ENCODE results near the gene WDR91.

- TF ChIP-seq, protein P1, sequence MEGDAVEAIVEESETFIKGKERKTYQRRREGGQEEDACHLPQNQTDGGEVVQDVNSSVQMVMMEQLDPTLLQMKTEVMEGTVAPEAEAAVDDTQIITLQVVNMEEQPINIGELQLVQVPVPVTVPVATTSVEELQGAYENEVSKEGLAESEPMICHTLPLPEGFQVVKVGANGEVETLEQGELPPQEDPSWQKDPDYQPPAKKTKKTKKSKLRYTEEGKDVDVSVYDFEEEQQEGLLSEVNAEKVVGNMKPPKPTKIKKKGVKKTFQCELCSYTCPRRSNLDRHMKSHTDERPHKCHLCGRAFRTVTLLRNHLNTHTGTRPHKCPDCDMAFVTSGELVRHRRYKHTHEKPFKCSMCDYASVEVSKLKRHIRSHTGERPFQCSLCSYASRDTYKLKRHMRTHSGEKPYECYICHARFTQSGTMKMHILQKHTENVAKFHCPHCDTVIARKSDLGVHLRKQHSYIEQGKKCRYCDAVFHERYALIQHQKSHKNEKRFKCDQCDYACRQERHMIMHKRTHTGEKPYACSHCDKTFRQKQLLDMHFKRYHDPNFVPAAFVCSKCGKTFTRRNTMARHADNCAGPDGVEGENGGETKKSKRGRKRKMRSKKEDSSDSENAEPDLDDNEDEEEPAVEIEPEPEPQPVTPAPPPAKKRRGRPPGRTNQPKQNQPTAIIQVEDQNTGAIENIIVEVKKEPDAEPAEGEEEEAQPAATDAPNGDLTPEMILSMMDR (IDR thresholded peaks at IDR 0.05) = no peak
- no peak for TF ChIP-seq TCF7L2 (IDR thresholded peaks at IDR 0.05; ENCODE audit: low read depth, low read length)
- TF ChIP-seq, protein P2, sequence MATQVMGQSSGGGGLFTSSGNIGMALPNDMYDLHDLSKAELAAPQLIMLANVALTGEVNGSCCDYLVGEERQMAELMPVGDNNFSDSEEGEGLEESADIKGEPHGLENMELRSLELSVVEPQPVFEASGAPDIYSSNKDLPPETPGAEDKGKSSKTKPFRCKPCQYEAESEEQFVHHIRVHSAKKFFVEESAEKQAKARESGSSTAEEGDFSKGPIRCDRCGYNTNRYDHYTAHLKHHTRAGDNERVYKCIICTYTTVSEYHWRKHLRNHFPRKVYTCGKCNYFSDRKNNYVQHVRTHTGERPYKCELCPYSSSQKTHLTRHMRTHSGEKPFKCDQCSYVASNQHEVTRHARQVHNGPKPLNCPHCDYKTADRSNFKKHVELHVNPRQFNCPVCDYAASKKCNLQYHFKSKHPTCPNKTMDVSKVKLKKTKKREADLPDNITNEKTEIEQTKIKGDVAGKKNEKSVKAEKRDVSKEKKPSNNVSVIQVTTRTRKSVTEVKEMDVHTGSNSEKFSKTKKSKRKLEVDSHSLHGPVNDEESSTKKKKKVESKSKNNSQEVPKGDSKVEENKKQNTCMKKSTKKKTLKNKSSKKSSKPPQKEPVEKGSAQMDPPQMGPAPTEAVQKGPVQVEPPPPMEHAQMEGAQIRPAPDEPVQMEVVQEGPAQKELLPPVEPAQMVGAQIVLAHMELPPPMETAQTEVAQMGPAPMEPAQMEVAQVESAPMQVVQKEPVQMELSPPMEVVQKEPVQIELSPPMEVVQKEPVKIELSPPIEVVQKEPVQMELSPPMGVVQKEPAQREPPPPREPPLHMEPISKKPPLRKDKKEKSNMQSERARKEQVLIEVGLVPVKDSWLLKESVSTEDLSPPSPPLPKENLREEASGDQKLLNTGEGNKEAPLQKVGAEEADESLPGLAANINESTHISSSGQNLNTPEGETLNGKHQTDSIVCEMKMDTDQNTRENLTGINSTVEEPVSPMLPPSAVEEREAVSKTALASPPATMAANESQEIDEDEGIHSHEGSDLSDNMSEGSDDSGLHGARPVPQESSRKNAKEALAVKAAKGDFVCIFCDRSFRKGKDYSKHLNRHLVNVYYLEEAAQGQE (IDR thresholded peaks at IDR 0.05; ENCODE audit: insufficient read depth in 1 of 2, low read depth in 2 of 2, low read length in 1 of 2) = no peak
Observed at GRCh38 chr7:135224027-135224426, 12.7 kb upstream of the WDR91 start.
